Measurements from ENCODE around the gene VCAN. TPM values are rescaled to one million over a fixed set of nuclear protein-coding genes. Genes with fewer than 3 reads are reported as not detected.

VCAN gene
- polyA plus RNA-seq, 2 donors, result 0.35 to 0.89 TPM

- Histone ChIP-seq H3K9me3 (ENCODE audit: control insufficient read depth in 2 of 2, insufficient read depth in 1 of 2, low read depth in 1 of 2, low read length in 1 of 2) (no peaks in the 10 kb centered on the region), H3K27me3 (ENCODE audit: control insufficient read depth in 1 of 2, insufficient read depth in 2 of 2, low read length in 2 of 2) (no peaks in the 10 kb centered on the region), H3K36me3 (ENCODE audit: control insufficient read depth in 2 of 2, insufficient read depth in 2 of 2, low read length in 1 of 2) (no peaks in the 10 kb centered on the region), H3K4me3 (ENCODE audit: low read depth in 1 of 2, low read length in 2 of 2) (no peak overlapping the region), H3K27ac (ENCODE audit: low read depth in 2 of 2, low read length in 1 of 2) (no peak overlapping the region), H3K4me1 (ENCODE audit: control insufficient read depth in 2 of 2, insufficient read depth in 2 of 2, low read length in 1 of 2) (no peaks in the 10 kb centered on the region)
- 44 to 59% methylated on average over 5 of the region's 5 CpGs for WGBS, 2 donors
Observed at GRCh38 chr5:83549674-83550073, 78.1 kb downstream of the VCAN start.

- Histone ChIP-seq H3K4me1 (ENCODE audit: control insufficient read depth in 2 of 2, insufficient read depth in 2 of 2, low read length in 1 of 2) (no peaks in the 10 kb centered on the region), H3K9me3 (ENCODE audit: control insufficient read depth in 2 of 2, insufficient read depth in 1 of 2, low read depth in 1 of 2, low read length in 1 of 2) (no peaks in the 10 kb centered on the region), H3K27me3 (ENCODE audit: control insufficient read depth in 1 of 2, insufficient read depth in 2 of 2, low read length in 2 of 2) (no peaks in the 10 kb centered on the region), H3K36me3 (ENCODE audit: control insufficient read depth in 2 of 2, insufficient read depth in 2 of 2, low read length in 1 of 2) (no peaks in the 10 kb centered on the region), H3K27ac (ENCODE audit: low read depth in 2 of 2, low read length in 1 of 2) (no peak overlapping the region), H3K4me3 (ENCODE audit: low read depth in 1 of 2, low read length in 2 of 2) (no peak overlapping the region)
- 48 to 58% methylated on average over 1 of the region's 1 CpG for WGBS, 2 donors
Observed at GRCh38 chr5:83551821-83552220, 80.3 kb downstream of the VCAN start.

GRCh38 chr5:83552275-83552674 is 80.7 kb downstream of the VCAN start:
- Histone ChIP-seq H3K27ac (ENCODE audit: low read depth in 2 of 2, low read length in 1 of 2) (no peak overlapping the region), H3K36me3 (ENCODE audit: control insufficient read depth in 2 of 2, insufficient read depth in 2 of 2, low read length in 1 of 2) (no peaks in the 10 kb centered on the region), H3K4me3 (ENCODE audit: low read depth in 1 of 2, low read length in 2 of 2) (no peak overlapping the region), H3K9me3 (ENCODE audit: control insufficient read depth in 2 of 2, insufficient read depth in 1 of 2, low read depth in 1 of 2, low read length in 1 of 2) (no peaks in the 10 kb centered on the region), H3K4me1 (ENCODE audit: control insufficient read depth in 2 of 2, insufficient read depth in 2 of 2, low read length in 1 of 2) (no peaks in the 10 kb centered on the region), H3K27me3 (ENCODE audit: control insufficient read depth in 1 of 2, insufficient read depth in 2 of 2, low read length in 2 of 2) (no peaks in the 10 kb centered on the region)

GRCh38 chr5:83553000-83553486 is 81.5 kb downstream of the VCAN start:
- Histone ChIP-seq H3K9me3 (ENCODE audit: control insufficient read depth in 2 of 2, insufficient read depth in 1 of 2, low read depth in 1 of 2, low read length in 1 of 2) (no peaks in the 10 kb centered on the region), H3K27me3 (ENCODE audit: control insufficient read depth in 1 of 2, insufficient read depth in 2 of 2, low read length in 2 of 2) (no peaks in the 10 kb centered on the region), H3K36me3 (ENCODE audit: control insufficient read depth in 2 of 2, insufficient read depth in 2 of 2, low read length in 1 of 2) (no peaks in the 10 kb centered on the region), H3K4me1 (ENCODE audit: control insufficient read depth in 2 of 2, insufficient read depth in 2 of 2, low read length in 1 of 2) (no peaks in the 10 kb centered on the region), H3K4me3 (ENCODE audit: low read depth in 1 of 2, low read length in 2 of 2) (no peak overlapping the region), H3K27ac (ENCODE audit: low read depth in 2 of 2, low read length in 1 of 2) (no peak overlapping the region)
- 83 to 86% methylated on average over 9 of the region's 9 CpGs for WGBS, 2 donors

DNA sequence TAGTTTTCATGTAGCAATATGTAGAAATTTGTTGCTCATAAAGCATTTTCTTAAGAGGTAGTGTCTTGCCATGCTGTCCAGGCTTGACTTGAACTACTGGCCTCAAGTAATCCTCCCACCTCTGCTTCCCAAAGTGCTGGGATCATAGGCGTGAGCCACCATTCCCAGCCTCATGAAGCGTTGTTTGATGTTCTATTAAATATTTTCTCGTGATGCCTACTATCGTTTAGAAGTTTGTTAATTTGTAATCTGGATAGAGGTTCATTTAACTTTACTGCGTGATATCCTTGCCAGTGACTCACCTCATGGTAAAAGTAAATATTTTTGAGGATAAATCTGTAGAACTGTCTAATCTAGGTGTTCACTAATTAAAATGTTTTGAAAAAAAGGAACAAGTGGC is 82.6 kb downstream of the VCAN start:
- 82 to 94% methylated on average over 5 of the region's 5 CpGs for WGBS, 2 donors
- Histone ChIP-seq H3K27ac (ENCODE audit: low read depth in 2 of 2, low read length in 1 of 2) (no peak overlapping the region), H3K4me3 (ENCODE audit: low read depth in 1 of 2, low read length in 2 of 2) (no peak overlapping the region), H3K36me3 (ENCODE audit: control insufficient read depth in 2 of 2, insufficient read depth in 2 of 2, low read length in 1 of 2) (no peaks in the 10 kb centered on the region), H3K27me3 (ENCODE audit: control insufficient read depth in 1 of 2, insufficient read depth in 2 of 2, low read length in 2 of 2) (no peaks in the 10 kb centered on the region), H3K4me1 (ENCODE audit: control insufficient read depth in 2 of 2, insufficient read depth in 2 of 2, low read length in 1 of 2) (no peaks in the 10 kb centered on the region), H3K9me3 (ENCODE audit: control insufficient read depth in 2 of 2, insufficient read depth in 1 of 2, low read depth in 1 of 2, low read length in 1 of 2) (no peaks in the 10 kb centered on the region)

GRCh38 chr5:83554686-83555085 is 83.1 kb downstream of the VCAN start:
- H3K27me3 ChIP-seq (ENCODE audit: control insufficient read depth in 1 of 2, insufficient read depth in 2 of 2, low read length in 2 of 2), result no peaks in the 10 kb centered on the region
- H3K4me3 ChIP-seq (ENCODE audit: low read depth in 1 of 2, low read length in 2 of 2), result no peak overlapping the region
- H3K36me3 ChIP-seq (ENCODE audit: control insufficient read depth in 2 of 2, insufficient read depth in 2 of 2, low read length in 1 of 2), result no peaks in the 10 kb centered on the region
- H3K9me3 ChIP-seq (ENCODE audit: control insufficient read depth in 2 of 2, insufficient read depth in 1 of 2, low read depth in 1 of 2, low read length in 1 of 2), result no peaks in the 10 kb centered on the region
- no peak overlapping the region for H3K27ac ChIP-seq (ENCODE audit: low read depth in 2 of 2, low read length in 1 of 2)
- 91 to 92% methylated on average over 1 of the region's 1 CpG for WGBS, 2 donors
- H3K4me1 ChIP-seq (ENCODE audit: control insufficient read depth in 2 of 2, insufficient read depth in 2 of 2, low read length in 1 of 2), result no peaks in the 10 kb centered on the region

GRCh38 chr5:83555263-83555662 is 83.7 kb downstream of the VCAN start:
- no peaks in the 10 kb centered on the region for H3K36me3 ChIP-seq (ENCODE audit: control insufficient read depth in 2 of 2, insufficient read depth in 2 of 2, low read length in 1 of 2)
- H3K4me3 ChIP-seq (ENCODE audit: low read depth in 1 of 2, low read length in 2 of 2), result no peak overlapping the region
- no peak overlapping the region for H3K27ac ChIP-seq (ENCODE audit: low read depth in 2 of 2, low read length in 1 of 2)
- WGBS, 2 donors, result 91% methylated on average over 2 of the region's 2 CpGs
- no peaks in the 10 kb centered on the region for H3K4me1 ChIP-seq (ENCODE audit: control insufficient read depth in 2 of 2, insufficient read depth in 2 of 2, low read length in 1 of 2)
- no peaks in the 10 kb centered on the region for H3K9me3 ChIP-seq (ENCODE audit: control insufficient read depth in 2 of 2, insufficient read depth in 1 of 2, low read depth in 1 of 2, low read length in 1 of 2)
- no peaks in the 10 kb centered on the region for H3K27me3 ChIP-seq (ENCODE audit: control insufficient read depth in 1 of 2, insufficient read depth in 2 of 2, low read length in 2 of 2)

DNA sequence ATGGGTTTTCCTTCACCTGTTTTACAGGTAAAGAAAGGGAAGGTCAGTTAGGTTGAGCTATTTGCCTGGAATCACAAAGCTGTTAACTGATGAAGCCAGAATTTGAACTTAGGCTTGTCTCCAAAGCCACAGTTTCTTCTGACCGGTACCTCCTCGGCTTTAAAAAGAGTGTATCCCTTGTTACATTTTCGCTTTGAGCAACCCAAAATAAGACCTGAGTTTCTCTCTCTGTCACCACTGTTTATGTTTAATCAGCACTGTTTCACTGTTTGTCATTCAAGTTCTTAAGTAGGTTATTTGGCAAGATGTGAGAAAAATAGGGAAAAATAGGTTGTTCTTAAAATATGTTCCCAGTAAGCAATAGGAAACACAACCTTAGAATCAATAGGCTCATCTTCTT is 84.6 kb downstream of the VCAN start:
- no peaks in the 10 kb centered on the region for H3K4me1 ChIP-seq (ENCODE audit: control insufficient read depth in 2 of 2, insufficient read depth in 2 of 2, low read length in 1 of 2)

GRCh38 chr5:83559118-83559785 is 87.7 kb downstream of the VCAN start:
- Histone ChIP-seq H3K4me3 (ENCODE audit: low read depth in 1 of 2, low read length in 2 of 2) (no peak overlapping the region), H3K36me3 (ENCODE audit: control insufficient read depth in 2 of 2, insufficient read depth in 2 of 2, low read length in 1 of 2) (no peaks in the 10 kb centered on the region), H3K27ac (ENCODE audit: low read depth in 2 of 2, low read length in 1 of 2) (no peak overlapping the region), H3K27me3 (ENCODE audit: control insufficient read depth in 1 of 2, insufficient read depth in 2 of 2, low read length in 2 of 2) (peaks cover 0 to 3% of the 10 kb centered on the region in 2 donors), H3K9me3 (ENCODE audit: control insufficient read depth in 2 of 2, insufficient read depth in 1 of 2, low read depth in 1 of 2, low read length in 1 of 2) (no peaks in the 10 kb centered on the region), H3K4me1 (ENCODE audit: control insufficient read depth in 2 of 2, insufficient read depth in 2 of 2, low read length in 1 of 2) (no peaks in the 10 kb centered on the region)
- WGBS, 2 donors, result 78 to 80% methylated on average over 5 of the region's 5 CpGs

More for the DNA sequence above, 84.6 kb downstream of the VCAN start:
- H3K4me3 ChIP-seq (ENCODE audit: low read depth in 1 of 2, low read length in 2 of 2), result no peak overlapping the region
- H3K9me3 ChIP-seq (ENCODE audit: control insufficient read depth in 2 of 2, insufficient read depth in 1 of 2, low read depth in 1 of 2, low read length in 1 of 2), result no peaks in the 10 kb centered on the region
- H3K36me3 ChIP-seq (ENCODE audit: control insufficient read depth in 2 of 2, insufficient read depth in 2 of 2, low read length in 1 of 2), result no peaks in the 10 kb centered on the region
- H3K27me3 ChIP-seq (ENCODE audit: control insufficient read depth in 1 of 2, insufficient read depth in 2 of 2, low read length in 2 of 2), result peaks cover 0 to 3% of the 10 kb centered on the region in 2 donors
- 72 to 73% methylated on average over 3 of the region's 3 CpGs for WGBS, 2 donors
- H3K27ac ChIP-seq (ENCODE audit: low read depth in 2 of 2, low read length in 1 of 2), result no peak overlapping the region

- Histone ChIP-seq H3K9me3 (ENCODE audit: control insufficient read depth in 2 of 2, insufficient read depth in 1 of 2, low read depth in 1 of 2, low read length in 1 of 2) (no peaks in the 10 kb centered on the region), H3K36me3 (ENCODE audit: control insufficient read depth in 2 of 2, insufficient read depth in 2 of 2, low read length in 1 of 2) (no peaks in the 10 kb centered on the region), H3K27me3 (ENCODE audit: control insufficient read depth in 1 of 2, insufficient read depth in 2 of 2, low read length in 2 of 2) (peaks cover 0 to 3% of the 10 kb centered on the region in 2 donors), H3K4me3 (ENCODE audit: low read depth in 1 of 2, low read length in 2 of 2) (no peak overlapping the region), H3K4me1 (ENCODE audit: control insufficient read depth in 2 of 2, insufficient read depth in 2 of 2, low read length in 1 of 2) (no peaks in the 10 kb centered on the region), H3K27ac (ENCODE audit: low read depth in 2 of 2, low read length in 1 of 2) (no peak overlapping the region)
- WGBS, 2 donors, result 58 to 63% methylated on average over 1 of the region's 1 CpG
Observed at GRCh38 chr5:83562071-83562606, 90.6 kb downstream of the VCAN start.
